ENCODE data around the gene FRZB.

GRCh38 chr2:182854375-182855105, 11.9 kb downstream of the FRZB start:
- no peak for TF ChIP-seq CTCF (conservative IDR thresholded peaks at IDR 0.05; ENCODE audit: low read depth, low read length)
- TF ChIP-seq EZH2 (IDR thresholded peaks at IDR 0.05; ENCODE audit: borderline replicate concordance, low read depth, low read length, poor library complexity, severe bottlenecking) = no peak
